Neural progenitor cell (in vitro differentiated cells): Measurements from ENCODE around the gene ZNF747. TPM values are rescaled to one million over a fixed set of nuclear protein-coding genes. Genes with fewer than 3 reads are reported as not detected.

Source experiments
- DNase-seq: peaks from one replicate; pipeline ENCODE4 v3.0.0-alpha.2; 2016; ENCODE audit warnings: low spot score
- H2AFZ ChIP-seq: fragments of 200-600 bp; sonication (generic); replicated peaks from 2 replicates; pipeline ENCODE4 v1.6.1; 2016; ENCODE audit warnings: antibody characterized with exemption
- H3F3A ChIP-seq: fragments of 200-600 bp; sonication (generic); 2 replicates; pipeline ENCODE4 v1.6.1; 2016; ENCODE audit warnings: antibody characterized with exemption, low read depth
- H3K27ac ChIP-seq: fragments of 200-600 bp; sonication (generic); 2 replicates; pipeline ENCODE4 v1.5.1; 2016; ENCODE audit warnings: mild to moderate bottlenecking
- H3K27me3 ChIP-seq: fragments of 200-600 bp; sonication (generic); 2 replicates; pipeline ENCODE4 v1.6.1; 2016; ENCODE audit warnings: mild to moderate bottlenecking, moderate library complexity
- H3K36me3 ChIP-seq: fragments of 200-600 bp; sonication (generic); 2 replicates; pipeline ENCODE4 v1.5.1; 2016
- H3K4me1 ChIP-seq: fragments of 200-600 bp; sonication (generic); 2 replicates; pipeline ENCODE4 v1.6.1; 2016; ENCODE audit warnings: mixed run types
- H3K4me2 ChIP-seq: fragments of 200-600 bp; sonication (generic); 2 replicates; pipeline ENCODE4 v1.6.1; 2016
- H3K4me3 ChIP-seq: fragments of 200-600 bp; sonication (generic); 2 replicates; pipeline ENCODE4 v1.5.1; 2016
- H3K79me2 ChIP-seq: fragments of 200-600 bp; sonication (generic); 2 replicates; pipeline ENCODE4 v1.6.1; 2016; ENCODE audit warnings: low read depth
- H3K9ac ChIP-seq: fragments of 200-600 bp; sonication (generic); 2 replicates; pipeline ENCODE4 v1.6.1; 2016
- H3K9me3 ChIP-seq: fragments of 200-600 bp; sonication (generic); 2 replicates; pipeline ENCODE4 v1.5.1; 2016; ENCODE audit warnings: low read depth
- H4K20me1 ChIP-seq: fragments of 200-600 bp; sonication (generic); 2 replicates; pipeline ENCODE4 v1.6.1; 2016; ENCODE audit warnings: low read depth
- H3K27ac Mint-ChIP-seq: 3 replicates; pipeline ENCODE4 v1.8.0; 2021; ENCODE audit warnings: mixed read lengths
- H3K27me3 Mint-ChIP-seq: 2 replicates; pipeline ENCODE4 v1.8.0; 2022; ENCODE audit warnings: low read depth, mild to moderate bottlenecking, inconsistent platforms, moderate library complexity, mixed read lengths; ENCODE audit not compliant: insufficient read depth
- H3K36me3 Mint-ChIP-seq: 3 replicates; pipeline ENCODE4 v1.8.0; 2021; ENCODE audit warnings: mixed read lengths
- H3K4me1 Mint-ChIP-seq: 3 replicates; pipeline ENCODE4 v1.8.0; 2021; ENCODE audit warnings: mixed read lengths
- H3K4me3 Mint-ChIP-seq: 3 replicates; pipeline ENCODE4 v1.8.0; 2021; ENCODE audit warnings: mild to moderate bottlenecking, moderate library complexity, mixed read lengths
- H3K9me3 Mint-ChIP-seq: 3 replicates; pipeline ENCODE4 v1.8.0; 2020; ENCODE audit warnings: mixed read lengths
- CTCF ChIP-seq: fragments of 200-600 bp; sonication (generic); IDR thresholded peaks from 2 replicates; pipeline ENCODE4 v1.5.1; 2017; ENCODE audit warnings: antibody characterized with exemption, mild to moderate bottlenecking
- EZH2 ChIP-seq: fragments of 200-600 bp; sonication (generic); IDR thresholded peaks from 2 replicates; pipeline ENCODE4 v1.6.1; 2017; ENCODE audit warnings: antibody characterized with exemption, mild to moderate bottlenecking, moderate library complexity
- EZH2phosphoT487 ChIP-seq: fragments of 200-600 bp; sonication (generic); IDR thresholded peaks from 2 replicates; pipeline ENCODE4 v1.6.1; 2017; ENCODE audit warnings: antibody characterized with exemption
- total RNA-seq: library from RNA; depleted of rRNA; stranded (reverse); fragments of >200 nt; gene quantifications from 2 replicates; pipeline ENCODE4 v1.2.3, GENCODE V29; 2015; ENCODE audit warnings: low replicate concordance

Gene ZNF747
- total RNA-seq, 1 donor from 2014 or later = 7.0 TPM

GRCh38 chr16:30554557-30555314 is 20.1 kb upstream of the ZNF747 start:
- no peak overlapping the region for H3K4me3 Mint-ChIP-seq
- Histone ChIP-seq H3K79me2 (peaks cover 22% of the 10 kb centered on the region), H3K4me1 (no peaks in the 10 kb centered on the region), H3K9ac (no peak overlapping the region), H3K9me3 (no peaks in the 10 kb centered on the region), H3K27me3 (no peaks in the 10 kb centered on the region), H3K4me2 (no peak overlapping the region), H4K20me1 (no peaks in the 10 kb centered on the region), H3K4me3 (no peak overlapping the region), H3K27ac (no peak overlapping the region), H3F3A (peaks cover 20% of the 10 kb centered on the region), H2AFZ (no peak overlapping the region), H3K36me3 (no peaks in the 10 kb centered on the region)
- DNase-seq = no peak
- H3K4me1 Mint-ChIP-seq = peaks cover 17% of the 10 kb centered on the region
- peaks cover 2% of the 10 kb centered on the region for H3K9me3 Mint-ChIP-seq
- H3K27me3 Mint-ChIP-seq = peaks cover 6% of the 10 kb centered on the region
- no peak overlapping the region for H3K27ac Mint-ChIP-seq
- peaks cover 21% of the 10 kb centered on the region for H3K36me3 Mint-ChIP-seq
- TF ChIP-seq EZH2phosphoT487 (no peak), CTCF (no peak), EZH2 (no peak)

- H3K4me2 ChIP-seq = no peak overlapping the region
- no peak for DNase-seq
- no peaks in the 10 kb centered on the region for H4K20me1 ChIP-seq
- no peak overlapping the region for H3K27ac ChIP-seq
- H3K4me3 ChIP-seq = no peak overlapping the region
- peaks cover 10% of the 10 kb centered on the region for H3K4me1 Mint-ChIP-seq
- H3K27me3 ChIP-seq = no peaks in the 10 kb centered on the region
- H3K27me3 Mint-ChIP-seq = peaks cover 4% of the 10 kb centered on the region
- no peak overlapping the region for H2AFZ ChIP-seq
- no peak overlapping the region for H3K27ac Mint-ChIP-seq
- H3K4me1 ChIP-seq = no peaks in the 10 kb centered on the region
- no peak overlapping the region for H3K4me3 Mint-ChIP-seq
- peaks cover 21% of the 10 kb centered on the region for H3K36me3 Mint-ChIP-seq
- H3K36me3 ChIP-seq = no peaks in the 10 kb centered on the region
- H3K9me3 Mint-ChIP-seq = no peaks in the 10 kb centered on the region
- peaks cover 7% of the 10 kb centered on the region for H3F3A ChIP-seq
- TF ChIP-seq EZH2 = no peak
- TF ChIP-seq CTCF = no peak
- no peak for TF ChIP-seq EZH2phosphoT487
- H3K79me2 ChIP-seq = peaks cover 22% of the 10 kb centered on the region
- no peaks in the 10 kb centered on the region for H3K9me3 ChIP-seq
- H3K9ac ChIP-seq = no peak overlapping the region
These were observed 18.8 kb upstream of the ZNF747 start for GRCh38 chr16:30553393-30553899.

- peaks cover 11% of the 10 kb centered on the region for H3K4me1 Mint-ChIP-seq
- peaks cover 6% of the 10 kb centered on the region for H3K27me3 Mint-ChIP-seq
- H3K9ac ChIP-seq = no peak overlapping the region
- H3K4me3 Mint-ChIP-seq = no peak overlapping the region
- H3K4me3 ChIP-seq = no peak overlapping the region
- DNase-seq = no peak
- H3K36me3 ChIP-seq = no peaks in the 10 kb centered on the region
- H3K36me3 Mint-ChIP-seq = peaks cover 21% of the 10 kb centered on the region
- H3F3A ChIP-seq = peaks cover 2% of the 10 kb centered on the region
- H3K27me3 ChIP-seq = no peaks in the 10 kb centered on the region
- H3K27ac ChIP-seq = no peak overlapping the region
- no peak overlapping the region for H2AFZ ChIP-seq
- no peaks in the 10 kb centered on the region for H3K9me3 ChIP-seq
- no peak overlapping the region for H3K4me2 ChIP-seq
- H3K9me3 Mint-ChIP-seq = no peaks in the 10 kb centered on the region
- TF ChIP-seq CTCF = no peak
- TF ChIP-seq EZH2 = no peak
- H4K20me1 ChIP-seq = no peaks in the 10 kb centered on the region
- peaks cover 22% of the 10 kb centered on the region for H3K79me2 ChIP-seq
- no peaks in the 10 kb centered on the region for H3K4me1 ChIP-seq
- no peak overlapping the region for H3K27ac Mint-ChIP-seq
These were observed 18.3 kb upstream of the ZNF747 start for GRCh38 chr16:30552956-30553355.
